ENCODE results near the gene PDE3B.

DNA sequence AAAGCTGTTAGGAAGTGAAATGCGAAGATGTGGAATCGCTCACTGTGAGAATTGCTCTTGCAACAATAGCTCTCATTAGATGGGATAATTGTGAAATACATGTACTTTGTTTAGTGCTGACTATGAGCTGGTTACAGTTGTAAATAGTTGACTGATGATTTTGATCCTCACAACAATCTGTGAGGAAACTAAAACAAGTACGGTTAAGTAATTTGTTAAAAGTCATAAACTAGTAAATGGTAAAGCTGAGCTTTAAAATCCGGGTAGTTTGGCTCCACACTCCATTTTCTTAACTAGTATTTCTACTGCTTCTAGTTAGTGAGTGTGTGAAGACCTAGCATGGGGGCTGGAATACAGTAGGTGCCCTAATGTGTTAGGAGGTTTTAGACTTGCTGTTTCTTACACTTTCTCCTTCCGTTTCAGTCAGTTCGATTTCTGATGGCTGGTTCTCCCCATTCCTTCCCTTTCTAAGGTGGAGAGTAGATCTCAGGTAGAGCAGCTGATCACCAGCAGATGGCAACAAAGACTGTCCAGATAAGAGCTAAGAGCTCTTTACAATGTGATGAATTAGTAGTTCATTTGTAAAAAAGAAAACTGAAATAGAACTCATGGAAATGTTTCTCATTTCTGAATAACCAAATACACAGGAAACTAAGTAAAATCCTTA is 264.7 kb downstream of the PDE3B start:
- TF ChIP-seq, protein P1, sequence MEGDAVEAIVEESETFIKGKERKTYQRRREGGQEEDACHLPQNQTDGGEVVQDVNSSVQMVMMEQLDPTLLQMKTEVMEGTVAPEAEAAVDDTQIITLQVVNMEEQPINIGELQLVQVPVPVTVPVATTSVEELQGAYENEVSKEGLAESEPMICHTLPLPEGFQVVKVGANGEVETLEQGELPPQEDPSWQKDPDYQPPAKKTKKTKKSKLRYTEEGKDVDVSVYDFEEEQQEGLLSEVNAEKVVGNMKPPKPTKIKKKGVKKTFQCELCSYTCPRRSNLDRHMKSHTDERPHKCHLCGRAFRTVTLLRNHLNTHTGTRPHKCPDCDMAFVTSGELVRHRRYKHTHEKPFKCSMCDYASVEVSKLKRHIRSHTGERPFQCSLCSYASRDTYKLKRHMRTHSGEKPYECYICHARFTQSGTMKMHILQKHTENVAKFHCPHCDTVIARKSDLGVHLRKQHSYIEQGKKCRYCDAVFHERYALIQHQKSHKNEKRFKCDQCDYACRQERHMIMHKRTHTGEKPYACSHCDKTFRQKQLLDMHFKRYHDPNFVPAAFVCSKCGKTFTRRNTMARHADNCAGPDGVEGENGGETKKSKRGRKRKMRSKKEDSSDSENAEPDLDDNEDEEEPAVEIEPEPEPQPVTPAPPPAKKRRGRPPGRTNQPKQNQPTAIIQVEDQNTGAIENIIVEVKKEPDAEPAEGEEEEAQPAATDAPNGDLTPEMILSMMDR (IDR thresholded peaks at IDR 0.05) = peak; percentile 36 to 77 (median 57)
- TF ChIP-seq POLR2A (IDR thresholded peaks at IDR 0.05) = no peak
